GM18909 (cell line): ENCODE data around the gene SLC25A53.

Experiments used
- ATAC-seq: cut with Tn5 transposase; IDR thresholded peaks from one replicate; pipeline ENCODE4 v1.9.1; 2021; ENCODE audit warnings: mild to moderate bottlenecking; ENCODE audit not compliant: unreplicated experiment, poor library complexity

Gene SLC25A53

GRCh38 chrX:104134583-104135261 lies 22.1 kb downstream of the SLC25A53 start:
- ATAC-seq = no peak

GRCh38 chrX:104130808-104131207 lies 26.0 kb downstream of the SLC25A53 start:
- ATAC-seq = no peak

GRCh38 chrX:104126856-104127255 lies 30.0 kb downstream of the SLC25A53 start:
- ATAC-seq = no peak

- ATAC-seq = no peak
Measured at GRCh38 chrX:104122829-104123228, 34.0 kb downstream of the SLC25A53 start.

- ATAC-seq = no peak
Measured at GRCh38 chrX:104118765-104119164, 38.0 kb downstream of the SLC25A53 start.

- no peak for ATAC-seq
Measured at GRCh38 chrX:104117759-104118158, 39.0 kb downstream of the SLC25A53 start.

GRCh38 chrX:104113222-104113965 lies 43.4 kb downstream of the SLC25A53 start:
- ATAC-seq = peak; percentile 49

- peak; percentile 74 for ATAC-seq
Measured at GRCh38 chrX:104112326-104112951, 44.4 kb downstream of the SLC25A53 start, which contains the start of gene ZCCHC18. Gene ZCCHC18 (plus strand): TSS chrX:104112523. CDS start chrX:104114112, 1,589 bp downstream.

GRCh38 chrX:104110491-104111240 lies 46.1 kb downstream of the SLC25A53 start:
- ATAC-seq = peak; percentile 59

GRCh38 chrX:104108955-104109354 lies 47.9 kb downstream of the SLC25A53 start:
- ATAC-seq = no peak

GRCh38 chrX:104105330-104106262 lies 51.2 kb downstream of the SLC25A53 start:
- no peak for ATAC-seq

- ATAC-seq = no peak
Measured at GRCh38 chrX:104104676-104105075, 52.1 kb downstream of the SLC25A53 start.

- ATAC-seq = no peak
Measured at GRCh38 chrX:104098919-104099318, 57.9 kb downstream of the SLC25A53 start.

GRCh38 chrX:104098151-104098808 lies 58.5 kb downstream of the SLC25A53 start:
- ATAC-seq = peak; percentile 85

GRCh38 chrX:104085919-104086318 lies 70.9 kb downstream of the SLC25A53 start:
- no peak for ATAC-seq

GRCh38 chrX:104085477-104085876 lies 71.3 kb downstream of the SLC25A53 start:
- no peak for ATAC-seq

GRCh38 chrX:104084534-104085277 lies 72.1 kb downstream of the SLC25A53 start:
- ATAC-seq = no peak

GRCh38 chrX:104084063-104084462 lies 72.7 kb downstream of the SLC25A53 start:
- no peak for ATAC-seq
